HCT116 (cell line): ENCODE measurements around the gene SAMD10. TPM values are rescaled to one million over a fixed set of nuclear protein-coding genes. Genes with fewer than 3 reads are reported as not detected.

Source experiments
- ATAC-seq: fragments of 200-7000 bp; cut with Tn5 transposase; 2 replicates; pipeline ENCODE4 v1.9.1; 2020; ENCODE audit warnings: mild to moderate bottlenecking, moderate library complexity
- BruUV-seq: library from RNA; stranded (reverse); fragments of 400-500 nt; replicated peaks from 2 replicates; lab custom pipeline; 2021; lab: Mats Ljungman, UMichigan
- CTCF ChIA-PET: fragments of 300-600 bp; sonication (Branson Sonifier 250); formaldehyde crosslinking; loops from one replicate; lab custom pipeline; 2021; ENCODE audit warnings: antibody characterized with exemption; lab: Charles Lee
- POLR2A ChIA-PET: fragments of 300-600, 350-600 bp; sonication (Branson Sonifier 250); formaldehyde crosslinking; loops from one replicate; lab custom pipeline; 2021; ENCODE audit warnings: antibody characterized with exemption; lab: Charles Lee
- RAD21 ChIA-PET, 2 experiments: fragments of 300-600 bp; sonication (Branson Sonifier 250); formaldehyde crosslinking; loops; one replicate each; lab custom pipeline; 2023; ENCODE audit warnings: low total read pairs in 2 of 2; ENCODE audit not compliant: uncharacterized antibody in 2 of 2, unreplicated experiment in 2 of 2, low non-redundant PET in 1 of 2; lab: Charles Lee
- DNase-seq: peaks from one replicate; pipeline ENCODE4 v3.0.0-alpha.2; 2010; ENCODE audit warnings: low read depth, low spot score
- H2AFZ ChIP-seq: fragments of 200-600 bp; shearing (Covaris generic), sonication (generic); 2 replicates; pipeline ENCODE4 v1.6.1; 2017; ENCODE audit warnings: low read depth, mixed run types, mixed read lengths, antibody characterized with exemption, low read length; ENCODE audit not compliant: poor library complexity, severe bottlenecking
- H3K27ac ChIP-seq: 2 replicates; pipeline ENCODE4 v1.5.1; 2012; ENCODE audit warnings: low read depth, low read length
- H3K27me3 ChIP-seq: fragments of 200-600 bp; sonication (generic); 2 replicates; pipeline ENCODE4 v1.6.1; 2016; ENCODE audit warnings: mixed run types, low read length, mixed read lengths; ENCODE audit not compliant: insufficient read depth
- H3K36me3 ChIP-seq, 2 experiments: fragments of 200-500 bp in 1 of 2; fragments of 200-600 bp in 1 of 2; sonication (Bioruptor generic) in 1 of 2; sonication (generic) in 1 of 2; 2 replicates each; pipeline versions ENCODE4 v1.5.1 to v1.6.1; 2014 to 2016; ENCODE audit warnings: low read length in 2 of 2, inconsistent platforms in 1 of 2, mixed read lengths in 1 of 2, mixed run types in 1 of 2; ENCODE audit not compliant: insufficient read depth in 2 of 2, control insufficient read depth in 1 of 2
- H3K4me1 ChIP-seq, 2 experiments: fragments of 200-600 bp in 1 of 2; sonication (generic) in 1 of 2; 2 replicates each; pipeline versions ENCODE4 v1.5.1 to v1.6.1; 2012 to 2017; ENCODE audit warnings: low read length in 2 of 2, inconsistent platforms in 1 of 2, mild to moderate bottlenecking in 1 of 2, mixed read lengths in 1 of 2, mixed run types in 1 of 2, moderate library complexity in 1 of 2; ENCODE audit not compliant: insufficient read depth in 2 of 2, control insufficient read depth in 1 of 2
- H3K4me2 ChIP-seq: fragments of 200-600 bp; sonication (generic); 2 replicates; pipeline ENCODE4 v1.6.1; 2017; ENCODE audit warnings: mixed run types, low read length, mixed read lengths
- H3K4me3 ChIP-seq, 2 experiments: fragments of 200-600 bp in 1 of 2; sonication (generic) in 1 of 2; replicated peaks in 1 of 2; 2 replicates each; pipeline ENCODE4 v1.5.1; 2011 to 2016; ENCODE audit warnings: low read length in 2 of 2, control low read depth in 1 of 2, low read depth in 1 of 2, mild to moderate bottlenecking in 1 of 2, mixed read lengths in 1 of 2, mixed run types in 1 of 2
- H3K79me2 ChIP-seq: fragments of 200-600 bp; sonication (generic); 2 replicates; pipeline ENCODE4 v1.6.1; 2017; ENCODE audit warnings: mild to moderate bottlenecking, mixed run types, low read length, moderate library complexity, mixed read lengths; ENCODE audit not compliant: insufficient read depth
- H3K9ac ChIP-seq: fragments of 200-600 bp; sonication (generic); 2 replicates; pipeline ENCODE4 v1.6.1; 2016; ENCODE audit warnings: low read length, mixed read lengths
- H3K9me2 ChIP-seq: fragments of 200-600 bp; sonication (generic), shearing (Covaris generic); 2 replicates; pipeline ENCODE4 v1.6.1; 2017; ENCODE audit warnings: mixed run types, mild to moderate bottlenecking, moderate library complexity; ENCODE audit not compliant: insufficient read depth
- H3K9me3 ChIP-seq, 2 experiments: fragments of 200-500 bp in 1 of 2; fragments of 200-600 bp in 1 of 2; sonication (Bioruptor generic) in 1 of 2; sonication (generic) in 1 of 2; 2 replicates each; pipeline ENCODE4 v1.6.1; 2014 to 2017; ENCODE audit warnings: low read length in 2 of 2, mixed read lengths in 2 of 2, inconsistent platforms in 1 of 2, low read depth in 1 of 2, mild to moderate bottlenecking in 1 of 2, mixed run types in 1 of 2, moderate library complexity in 1 of 2; ENCODE audit not compliant: control insufficient read depth in 1 of 2, insufficient read depth in 1 of 2
- H4K20me1 ChIP-seq: fragments of 200-600 bp; sonication (generic), shearing (Covaris generic); 2 replicates; pipeline ENCODE4 v1.6.1; 2017; ENCODE audit warnings: mixed run types, mild to moderate bottlenecking, moderate library complexity; ENCODE audit not compliant: insufficient read depth
- CBX3 ChIP-seq: IDR thresholded peaks from 2 replicates; pipeline ENCODE4 v1.6.1; 2012; ENCODE audit warnings: low read depth
- EGR1 ChIP-seq: IDR thresholded peaks from 2 replicates; pipeline ENCODE4 v1.6.1; 2012; ENCODE audit warnings: low read depth
- intact Hi-C: fragments of 100-400 bp; cut with micrococcal nuclease; formaldehyde crosslinking; loops from 2 replicates; pipeline ENCODE4 v1.10.0; 2022
- total RNA-seq: library from RNA; stranded (reverse); gene quantifications from one replicate; pipeline ENCODE4 v1.2.1, GENCODE V29; 2021; ENCODE audit not compliant: unreplicated experiment
- TF ChIP-seq, protein P1 (sequence below): IDR thresholded peaks from 2 replicates; pipeline ENCODE4 v1.6.1; 2011; ENCODE audit warnings: mild to moderate bottlenecking, low read length, moderate library complexity; ENCODE audit not compliant: insufficient replicate concordance; ENCODE audit errors: extremely low read depth
- TF ChIP-seq, protein P2 (sequence below), 3 experiments: fragments of 200-600 bp in 1 of 3; sonication (generic) in 1 of 3; IDR thresholded peaks in 2 of 3; conservative IDR thresholded peaks in 1 of 3; 2 replicates each; pipeline ENCODE4 v1.5.1; 2012 to 2017; ENCODE audit warnings: low read depth in 2 of 3, low read length in 2 of 3, antibody characterized with exemption in 1 of 3, borderline replicate concordance in 1 of 3, control low read depth in 1 of 3, mild to moderate bottlenecking in 1 of 3, mixed read lengths in 1 of 3, mixed run types in 1 of 3, moderate library complexity in 1 of 3; ENCODE audit not compliant: insufficient read depth in 1 of 3

SAMD10 gene
- total RNA-seq, 1 experiment from 2014 or later, result 4.2 TPM

DNA sequence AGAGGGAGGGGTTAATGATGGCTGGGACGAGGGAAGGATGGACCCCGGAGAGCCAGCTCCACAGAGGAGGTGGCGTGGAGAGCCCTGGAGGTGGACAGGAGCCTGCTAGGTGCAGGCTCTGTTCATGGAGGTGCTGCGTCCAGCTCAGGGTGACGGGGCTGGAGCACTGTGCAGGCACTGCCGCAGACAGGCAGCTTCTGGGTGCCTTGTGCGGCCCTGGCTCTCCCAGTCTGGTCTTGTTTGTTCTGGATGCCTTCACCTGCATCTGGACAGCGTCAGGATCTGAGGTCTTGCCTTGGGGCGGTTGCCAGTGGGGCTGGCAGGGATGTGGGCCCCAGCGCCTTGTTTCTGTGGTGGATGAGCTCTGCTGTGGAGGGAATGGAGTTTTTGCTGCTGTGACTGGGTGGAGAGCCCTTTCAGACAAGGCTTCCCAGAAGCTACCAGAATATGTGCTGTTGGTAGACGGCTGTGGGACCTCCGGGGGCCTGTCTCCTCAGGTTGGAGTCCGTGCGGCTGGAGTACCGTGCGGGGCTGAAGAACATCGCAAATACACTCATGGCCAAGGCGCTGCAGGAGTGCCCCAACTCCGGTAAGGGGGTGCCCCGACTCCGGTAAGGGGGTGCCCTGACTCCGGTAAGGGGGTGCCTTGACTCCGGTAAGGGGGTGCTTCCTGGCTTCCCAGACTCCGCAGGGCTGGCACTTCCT, 48.7 kb upstream of the SAMD10 start:
- RAD21 ChIA-PET, result no interaction called here
- no peak overlapping the region for H3K4me3 ChIP-seq
- H3K27me3 ChIP-seq, result no peaks in the 10 kb centered on the region
- no peaks in the 10 kb centered on the region for H3K4me1 ChIP-seq
- H3K79me2 ChIP-seq, result no peaks in the 10 kb centered on the region
- no peak overlapping the region for H3K27ac ChIP-seq
- CTCF ChIA-PET, result no interaction called here
- DNase-seq (no peak), ATAC-seq (peak; percentile 29; the same call in 1 of the 2 replicates)
- no peak overlapping the region for H3K4me2 ChIP-seq
- H2AFZ ChIP-seq, result no peak overlapping the region
- TF ChIP-seq, protein P1, sequence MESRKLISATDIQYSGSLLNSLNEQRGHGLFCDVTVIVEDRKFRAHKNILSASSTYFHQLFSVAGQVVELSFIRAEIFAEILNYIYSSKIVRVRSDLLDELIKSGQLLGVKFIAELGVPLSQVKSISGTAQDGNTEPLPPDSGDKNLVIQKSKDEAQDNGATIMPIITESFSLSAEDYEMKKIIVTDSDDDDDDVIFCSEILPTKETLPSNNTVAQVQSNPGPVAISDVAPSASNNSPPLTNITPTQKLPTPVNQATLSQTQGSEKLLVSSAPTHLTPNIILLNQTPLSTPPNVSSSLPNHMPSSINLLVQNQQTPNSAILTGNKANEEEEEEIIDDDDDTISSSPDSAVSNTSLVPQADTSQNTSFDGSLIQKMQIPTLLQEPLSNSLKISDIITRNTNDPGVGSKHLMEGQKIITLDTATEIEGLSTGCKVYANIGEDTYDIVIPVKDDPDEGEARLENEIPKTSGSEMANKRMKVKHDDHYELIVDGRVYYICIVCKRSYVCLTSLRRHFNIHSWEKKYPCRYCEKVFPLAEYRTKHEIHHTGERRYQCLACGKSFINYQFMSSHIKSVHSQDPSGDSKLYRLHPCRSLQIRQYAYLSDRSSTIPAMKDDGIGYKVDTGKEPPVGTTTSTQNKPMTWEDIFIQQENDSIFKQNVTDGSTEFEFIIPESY, result no peak
- TF ChIP-seq, protein P2, sequence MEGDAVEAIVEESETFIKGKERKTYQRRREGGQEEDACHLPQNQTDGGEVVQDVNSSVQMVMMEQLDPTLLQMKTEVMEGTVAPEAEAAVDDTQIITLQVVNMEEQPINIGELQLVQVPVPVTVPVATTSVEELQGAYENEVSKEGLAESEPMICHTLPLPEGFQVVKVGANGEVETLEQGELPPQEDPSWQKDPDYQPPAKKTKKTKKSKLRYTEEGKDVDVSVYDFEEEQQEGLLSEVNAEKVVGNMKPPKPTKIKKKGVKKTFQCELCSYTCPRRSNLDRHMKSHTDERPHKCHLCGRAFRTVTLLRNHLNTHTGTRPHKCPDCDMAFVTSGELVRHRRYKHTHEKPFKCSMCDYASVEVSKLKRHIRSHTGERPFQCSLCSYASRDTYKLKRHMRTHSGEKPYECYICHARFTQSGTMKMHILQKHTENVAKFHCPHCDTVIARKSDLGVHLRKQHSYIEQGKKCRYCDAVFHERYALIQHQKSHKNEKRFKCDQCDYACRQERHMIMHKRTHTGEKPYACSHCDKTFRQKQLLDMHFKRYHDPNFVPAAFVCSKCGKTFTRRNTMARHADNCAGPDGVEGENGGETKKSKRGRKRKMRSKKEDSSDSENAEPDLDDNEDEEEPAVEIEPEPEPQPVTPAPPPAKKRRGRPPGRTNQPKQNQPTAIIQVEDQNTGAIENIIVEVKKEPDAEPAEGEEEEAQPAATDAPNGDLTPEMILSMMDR (IDR thresholded peaks at IDR 0.05 in 2 of 3, conservative IDR thresholded peaks at IDR 0.05 in 1 of 3; ENCODE audit: borderline replicate concordance in 1 of 3, insufficient read depth in 1 of 3, low read depth in 2 of 3, low read length in 2 of 3), result no peak
- TF ChIP-seq EGR1, result no peak
- no peak for TF ChIP-seq CBX3
- no peaks in the 10 kb centered on the region for H4K20me1 ChIP-seq
- BruUV-seq, result no TSS peak
- H3K9me2 ChIP-seq, result no peaks in the 10 kb centered on the region
- H3K9me3 ChIP-seq, result no peaks in the 10 kb centered on the region
- POLR2A ChIA-PET, result no interaction called here
- no peak overlapping the region for H3K9ac ChIP-seq
- intact Hi-C loops, result no loop called here
- peaks cover 23 to 30% of the 10 kb centered on the region in 2 experiments; a peak in 3 of 4 replicates for H3K36me3 ChIP-seq
